ENCODE data around the gene ERCC1.

The ERCC1 gene

DNA sequence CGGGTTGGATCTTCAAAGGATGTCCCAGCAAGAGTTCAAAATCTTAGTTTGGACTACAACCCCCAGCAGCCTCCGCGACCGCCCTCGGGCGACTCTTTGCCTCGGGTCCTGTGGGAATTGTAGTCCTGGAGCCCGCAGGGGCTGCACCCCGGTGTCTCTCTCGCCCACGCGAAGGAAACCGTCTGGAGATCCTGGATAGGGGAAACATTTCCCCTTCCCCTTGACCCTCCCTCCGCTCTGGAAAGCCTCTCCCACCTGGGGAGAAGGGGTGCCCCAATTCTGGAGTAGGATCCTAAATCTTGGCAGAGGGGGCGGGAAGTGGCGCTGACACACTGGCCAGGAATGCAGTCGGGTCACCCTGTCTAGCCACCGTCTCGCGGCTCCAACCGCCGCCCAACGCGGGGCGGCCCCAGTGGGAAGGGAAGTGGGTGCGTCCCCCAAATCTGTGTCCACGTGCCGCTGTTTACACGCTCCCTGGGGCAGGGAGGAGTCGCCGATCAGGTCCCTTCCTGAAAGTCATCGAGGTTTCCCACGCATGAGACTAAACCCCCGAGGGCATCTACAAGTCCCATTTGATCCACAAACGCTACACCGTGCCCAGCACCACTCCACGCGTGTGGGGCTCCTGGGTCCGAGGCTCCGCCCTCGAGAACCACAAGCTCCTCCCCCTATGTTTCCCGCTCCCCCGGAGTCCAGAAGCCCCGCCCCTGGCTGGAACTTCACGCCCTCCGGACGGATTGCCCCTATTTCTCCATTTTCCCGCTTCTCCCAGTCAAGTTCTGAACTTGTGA, 18.1 kb downstream of the ERCC1 start:
- peak overlapping the region; percentile 53 to 61 for H3K4me3 ChIP-seq (ENCODE audit: low read depth in 1 of 2, low read length in 1 of 2)
- H3K4me1 ChIP-seq (ENCODE audit: control insufficient read depth in 1 of 2, insufficient read depth in 1 of 2, low read depth in 1 of 2, low read length in 1 of 2): peaks cover 27 to 29% of the 10 kb centered on the region in 2 experiments
- no peaks in the 10 kb centered on the region for H3K9me3 ChIP-seq
- H3K27ac ChIP-seq: no peak overlapping the region
- peaks cover 62% of the 10 kb centered on the region for H3K27me3 ChIP-seq
- TF ChIP-seq, protein P1, sequence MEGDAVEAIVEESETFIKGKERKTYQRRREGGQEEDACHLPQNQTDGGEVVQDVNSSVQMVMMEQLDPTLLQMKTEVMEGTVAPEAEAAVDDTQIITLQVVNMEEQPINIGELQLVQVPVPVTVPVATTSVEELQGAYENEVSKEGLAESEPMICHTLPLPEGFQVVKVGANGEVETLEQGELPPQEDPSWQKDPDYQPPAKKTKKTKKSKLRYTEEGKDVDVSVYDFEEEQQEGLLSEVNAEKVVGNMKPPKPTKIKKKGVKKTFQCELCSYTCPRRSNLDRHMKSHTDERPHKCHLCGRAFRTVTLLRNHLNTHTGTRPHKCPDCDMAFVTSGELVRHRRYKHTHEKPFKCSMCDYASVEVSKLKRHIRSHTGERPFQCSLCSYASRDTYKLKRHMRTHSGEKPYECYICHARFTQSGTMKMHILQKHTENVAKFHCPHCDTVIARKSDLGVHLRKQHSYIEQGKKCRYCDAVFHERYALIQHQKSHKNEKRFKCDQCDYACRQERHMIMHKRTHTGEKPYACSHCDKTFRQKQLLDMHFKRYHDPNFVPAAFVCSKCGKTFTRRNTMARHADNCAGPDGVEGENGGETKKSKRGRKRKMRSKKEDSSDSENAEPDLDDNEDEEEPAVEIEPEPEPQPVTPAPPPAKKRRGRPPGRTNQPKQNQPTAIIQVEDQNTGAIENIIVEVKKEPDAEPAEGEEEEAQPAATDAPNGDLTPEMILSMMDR (IDR thresholded peaks at IDR 0.05): no peak
- no peaks in the 10 kb centered on the region for H3K36me3 ChIP-seq

DNA sequence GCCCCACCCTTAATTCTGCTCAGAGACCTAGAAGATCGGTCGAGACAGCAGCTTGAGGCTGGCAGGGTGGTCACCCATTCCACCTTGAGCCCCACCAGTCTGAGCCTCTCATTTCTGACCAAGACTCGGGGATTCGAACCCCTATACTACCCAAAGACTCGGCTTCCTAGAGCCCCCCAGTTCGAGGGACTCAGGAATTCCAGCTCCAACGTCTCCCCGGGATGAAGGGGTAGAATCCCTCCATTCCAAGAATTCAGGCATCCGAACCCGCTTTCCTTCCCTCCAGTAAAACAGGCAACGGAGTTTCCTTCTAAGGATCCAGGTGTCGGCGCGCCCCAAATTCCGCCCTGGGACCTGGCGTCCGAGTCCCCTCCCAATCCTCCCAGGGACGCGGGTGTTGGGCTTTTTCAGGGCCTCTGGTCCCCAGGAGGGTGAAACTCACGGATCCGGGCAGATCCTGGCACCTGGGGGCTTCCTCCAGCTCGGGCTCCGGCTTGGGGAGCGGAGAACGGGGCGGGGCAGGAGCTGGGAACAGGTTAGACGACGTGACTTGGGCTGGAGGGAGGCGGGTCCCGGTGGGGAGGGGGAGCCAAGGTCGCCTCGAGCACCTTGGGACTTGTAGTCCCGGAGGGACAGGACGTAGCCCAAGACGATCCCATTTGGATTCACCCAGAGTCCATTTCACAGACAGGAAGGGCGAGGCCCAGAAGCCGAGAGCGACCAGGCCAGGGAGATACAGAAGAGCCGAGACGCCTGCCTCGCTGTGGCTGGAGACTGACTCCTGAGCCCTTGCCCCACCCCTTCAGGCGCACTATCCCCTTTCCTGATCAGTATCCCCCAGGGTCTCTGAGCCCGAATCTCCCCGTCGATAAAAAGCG, 18.9 kb downstream of the ERCC1 start, which contains the start of gene PPP1R13L:
TSS of gene PPP1R13L (minus strand) at position 513 of the 878 bp plus-strand sequence. CDS start 6,751 bp downstream, outside the sequence.
- TF ChIP-seq, protein P1 (IDR thresholded peaks at IDR 0.05): no peak
- Histone ChIP-seq H3K27me3 (peaks cover 70% of the 10 kb centered on the region), H3K36me3 (no peaks in the 10 kb centered on the region), H3K9me3 (no peaks in the 10 kb centered on the region), H3K4me1 (ENCODE audit: control insufficient read depth in 1 of 2, insufficient read depth in 1 of 2, low read depth in 1 of 2, low read length in 1 of 2) (peaks cover 27 to 29% of the 10 kb centered on the region in 2 experiments), H3K4me3 (ENCODE audit: low read depth in 1 of 2, low read length in 1 of 2) (peak within 1 kb of the TSS; percentile 53 to 61), H3K27ac (no peak within 1 kb of the TSS)

DNA sequence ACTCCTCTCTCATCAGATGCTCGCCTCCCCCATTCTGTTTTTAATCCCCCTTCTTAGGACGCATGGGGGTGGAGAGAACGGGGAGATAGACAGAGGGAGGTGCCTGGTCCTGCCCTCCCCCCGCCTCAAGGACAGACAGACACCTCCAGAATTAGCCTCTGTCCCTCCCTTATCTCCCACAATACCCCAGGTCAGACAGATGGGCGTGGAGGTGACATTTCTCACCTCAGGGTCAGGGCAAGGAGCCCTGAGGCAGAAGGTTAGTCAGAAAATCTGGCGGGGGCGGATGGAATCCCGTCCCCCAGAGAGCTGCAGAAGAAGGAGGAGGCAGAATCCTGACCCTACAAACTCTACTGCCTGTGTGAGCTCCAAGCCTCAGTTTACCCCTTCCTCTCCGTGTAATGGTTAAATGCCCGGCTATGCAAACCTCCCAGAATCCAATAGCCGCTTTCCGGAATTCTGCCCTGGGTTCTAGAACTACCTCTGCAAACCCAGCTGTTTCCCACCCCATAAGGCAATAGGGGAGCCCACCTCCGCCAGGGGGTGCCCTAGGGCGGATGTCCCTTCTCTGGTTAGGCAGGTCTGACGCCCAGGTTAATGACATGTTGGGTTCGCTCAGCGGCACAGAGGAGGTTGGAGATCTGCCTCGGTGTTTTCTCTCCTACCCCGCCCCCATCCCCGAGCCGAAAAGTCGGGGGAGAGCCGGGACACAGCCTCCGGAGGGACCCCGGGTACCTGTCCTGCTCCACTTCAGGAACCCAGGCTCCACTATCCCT, 19.7 kb downstream of the ERCC1 start:
- TF ChIP-seq, protein P1 (IDR thresholded peaks at IDR 0.05): no peak
- Histone ChIP-seq H3K27me3 (peaks cover 78% of the 10 kb centered on the region), H3K4me1 (ENCODE audit: control insufficient read depth in 1 of 2, insufficient read depth in 1 of 2, low read depth in 1 of 2, low read length in 1 of 2) (peaks cover 27 to 29% of the 10 kb centered on the region in 2 experiments), H3K4me3 (ENCODE audit: low read depth in 1 of 2, low read length in 1 of 2) (peak overlapping the region in 1 of 2 experiments; percentile 53), H3K27ac (no peak overlapping the region), H3K36me3 (no peaks in the 10 kb centered on the region), H3K9me3 (no peaks in the 10 kb centered on the region)

DNA sequence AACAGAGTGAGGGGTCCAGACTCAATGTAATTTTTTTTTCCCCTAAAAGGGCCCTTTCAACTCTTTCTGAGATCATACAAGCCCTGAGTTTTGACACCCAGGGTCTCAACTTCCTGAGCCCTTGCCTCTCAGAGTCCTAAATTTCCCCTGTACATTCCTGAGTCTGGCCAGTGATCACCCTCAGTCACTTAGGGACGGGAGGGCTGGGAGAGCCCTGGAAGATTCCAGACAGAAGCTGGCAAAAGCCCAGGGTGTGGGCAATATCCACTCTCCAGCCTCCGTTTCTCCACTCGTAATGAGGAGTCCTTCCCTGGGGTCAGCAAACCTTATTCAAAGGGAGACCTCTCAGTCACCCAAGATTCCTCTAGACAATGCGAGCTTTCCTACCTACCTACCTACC, 20.4 kb downstream of the ERCC1 start:
- no peak overlapping the region for H3K4me3 ChIP-seq (ENCODE audit: low read depth in 1 of 2, low read length in 1 of 2)
- TF ChIP-seq, protein P1 (IDR thresholded peaks at IDR 0.05): no peak
- H3K36me3 ChIP-seq: no peaks in the 10 kb centered on the region
- H3K27me3 ChIP-seq: peaks cover 85% of the 10 kb centered on the region
- H3K9me3 ChIP-seq: no peaks in the 10 kb centered on the region
- no peak overlapping the region for H3K27ac ChIP-seq
- peaks cover 29 to 33% of the 10 kb centered on the region in 2 experiments for H3K4me1 ChIP-seq (ENCODE audit: control insufficient read depth in 1 of 2, insufficient read depth in 1 of 2, low read depth in 1 of 2, low read length in 1 of 2)

All from neutrophil (primary cell).